KMS-11 (cell line): ENCODE results near the gene TCF7L1.

ENCODE experiments used
- H2AFZ ChIP-seq: fragments of 200-600 bp; sonication (generic); 2 replicates; pipeline ENCODE4 v1.6.1; 2016; ENCODE audit warnings: antibody characterized with exemption, mixed run types, low read depth
- H3K27ac ChIP-seq: fragments of 200-600 bp; sonication (generic); 2 replicates; pipeline ENCODE4 v1.6.1; 2016; ENCODE audit warnings: mild to moderate bottlenecking, mixed run types
- H3K27me3 ChIP-seq: fragments of 200-600 bp; sonication (generic); 2 replicates; pipeline ENCODE4 v1.6.1; 2017; ENCODE audit warnings: mild to moderate bottlenecking, low read depth, mixed run types, moderate library complexity; ENCODE audit not compliant: insufficient read depth
- H3K36me3 ChIP-seq: fragments of 200-600 bp; sonication (generic); 2 replicates; pipeline ENCODE4 v1.6.1; 2017; ENCODE audit warnings: mild to moderate bottlenecking, mixed run types; ENCODE audit not compliant: insufficient read depth
- H3K4me1 ChIP-seq: fragments of 200-600 bp; sonication (generic); 2 replicates; pipeline ENCODE4 v1.6.1; 2016; ENCODE audit warnings: mild to moderate bottlenecking, low read depth, mixed run types; ENCODE audit not compliant: poor library complexity, severe bottlenecking
- H3K4me2 ChIP-seq: fragments of 200-600 bp; sonication (generic); 2 replicates; pipeline ENCODE4 v1.7.0; 2016; ENCODE audit warnings: mild to moderate bottlenecking, mixed run types
- H3K4me3 ChIP-seq: fragments of 200-600 bp; sonication (generic); IDR thresholded peaks from 2 replicates; pipeline ENCODE4 v1.6.1; 2017; ENCODE audit warnings: low read depth, low read length, mixed read lengths; ENCODE audit not compliant: insufficient read depth
- H3K79me2 ChIP-seq: fragments of 200-600 bp; sonication (generic); 2 replicates; pipeline ENCODE4 v1.6.1; 2016; ENCODE audit warnings: low read depth, mixed run types; ENCODE audit not compliant: insufficient read depth
- H3K9ac ChIP-seq: fragments of 200-600 bp; sonication (generic); 2 replicates; pipeline ENCODE4 v1.6.1; 2016; ENCODE audit warnings: mild to moderate bottlenecking, mixed run types
- H4K20me1 ChIP-seq: fragments of 200-600 bp; sonication (generic); 2 replicates; pipeline ENCODE4 v1.6.1; 2016; ENCODE audit warnings: mild to moderate bottlenecking, mixed run types; ENCODE audit not compliant: insufficient read depth
- CTCF ChIP-seq: fragments of 200-600 bp; sonication (generic); conservative IDR thresholded peaks from 2 replicates; pipeline ENCODE4 v1.6.1; 2017; ENCODE audit warnings: low read depth, mild to moderate bottlenecking, antibody characterized with exemption, low read length, moderate library complexity, mixed read lengths

Gene TCF7L1

GRCh38 chr2:85170938-85171475 lies 37.8 kb downstream of the TCF7L1 start:
- no peaks in the 10 kb centered on the region for H3K4me1 ChIP-seq
- TF ChIP-seq CTCF: no peak
- no peak overlapping the region for H3K9ac ChIP-seq
- H3K27me3 ChIP-seq: no peaks in the 10 kb centered on the region
- no peaks in the 10 kb centered on the region for H3K79me2 ChIP-seq
- no peak overlapping the region for H2AFZ ChIP-seq
- H3K4me3 ChIP-seq: no peak overlapping the region
- no peak overlapping the region for H3K27ac ChIP-seq
- H4K20me1 ChIP-seq: no peaks in the 10 kb centered on the region
- H3K36me3 ChIP-seq: no peaks in the 10 kb centered on the region
- no peak overlapping the region for H3K4me2 ChIP-seq

GRCh38 chr2:85171916-85172315 lies 38.7 kb downstream of the TCF7L1 start:
- Histone ChIP-seq H4K20me1 (no peaks in the 10 kb centered on the region), H2AFZ (no peak overlapping the region), H3K4me1 (no peaks in the 10 kb centered on the region), H3K4me3 (no peak overlapping the region), H3K9ac (no peak overlapping the region), H3K4me2 (no peak overlapping the region), H3K79me2 (no peaks in the 10 kb centered on the region), H3K36me3 (no peaks in the 10 kb centered on the region), H3K27ac (no peak overlapping the region), H3K27me3 (no peaks in the 10 kb centered on the region)
- no peak for TF ChIP-seq CTCF

- Histone ChIP-seq H2AFZ (no peak overlapping the region), H3K36me3 (no peaks in the 10 kb centered on the region), H3K79me2 (no peaks in the 10 kb centered on the region), H3K27ac (no peak overlapping the region), H3K4me1 (peaks cover under 1% of the 10 kb centered on the region), H3K27me3 (no peaks in the 10 kb centered on the region), H3K9ac (no peak overlapping the region), H3K4me2 (no peak overlapping the region), H4K20me1 (no peaks in the 10 kb centered on the region), H3K4me3 (no peak overlapping the region)
- no peak for TF ChIP-seq CTCF
Observed at GRCh38 chr2:85173909-85174308, 40.7 kb downstream of the TCF7L1 start.

- peaks cover 11% of the 10 kb centered on the region for H3K4me1 ChIP-seq
- no peaks in the 10 kb centered on the region for H3K36me3 ChIP-seq
- H4K20me1 ChIP-seq: no peaks in the 10 kb centered on the region
- H3K27ac ChIP-seq: no peak overlapping the region
- H3K9ac ChIP-seq: no peak overlapping the region
- H3K79me2 ChIP-seq: no peaks in the 10 kb centered on the region
- H2AFZ ChIP-seq: no peak overlapping the region
- H3K4me2 ChIP-seq: no peak overlapping the region
- no peaks in the 10 kb centered on the region for H3K27me3 ChIP-seq
- no peak overlapping the region for H3K4me3 ChIP-seq
- no peak for TF ChIP-seq CTCF
Observed at GRCh38 chr2:85174943-85175342, 41.8 kb downstream of the TCF7L1 start.
